HG03558 (cell line): ENCODE data around the gene KIAA1614.

Experiments
- ATAC-seq: cut with Tn5 transposase; IDR thresholded peaks from one replicate; pipeline ENCODE4 v1.9.1; 2021; ENCODE audit warnings: moderate number of reproducible peaks; ENCODE audit not compliant: unreplicated experiment; ENCODE audit errors: extremely low read depth

Gene KIAA1614, protein sequence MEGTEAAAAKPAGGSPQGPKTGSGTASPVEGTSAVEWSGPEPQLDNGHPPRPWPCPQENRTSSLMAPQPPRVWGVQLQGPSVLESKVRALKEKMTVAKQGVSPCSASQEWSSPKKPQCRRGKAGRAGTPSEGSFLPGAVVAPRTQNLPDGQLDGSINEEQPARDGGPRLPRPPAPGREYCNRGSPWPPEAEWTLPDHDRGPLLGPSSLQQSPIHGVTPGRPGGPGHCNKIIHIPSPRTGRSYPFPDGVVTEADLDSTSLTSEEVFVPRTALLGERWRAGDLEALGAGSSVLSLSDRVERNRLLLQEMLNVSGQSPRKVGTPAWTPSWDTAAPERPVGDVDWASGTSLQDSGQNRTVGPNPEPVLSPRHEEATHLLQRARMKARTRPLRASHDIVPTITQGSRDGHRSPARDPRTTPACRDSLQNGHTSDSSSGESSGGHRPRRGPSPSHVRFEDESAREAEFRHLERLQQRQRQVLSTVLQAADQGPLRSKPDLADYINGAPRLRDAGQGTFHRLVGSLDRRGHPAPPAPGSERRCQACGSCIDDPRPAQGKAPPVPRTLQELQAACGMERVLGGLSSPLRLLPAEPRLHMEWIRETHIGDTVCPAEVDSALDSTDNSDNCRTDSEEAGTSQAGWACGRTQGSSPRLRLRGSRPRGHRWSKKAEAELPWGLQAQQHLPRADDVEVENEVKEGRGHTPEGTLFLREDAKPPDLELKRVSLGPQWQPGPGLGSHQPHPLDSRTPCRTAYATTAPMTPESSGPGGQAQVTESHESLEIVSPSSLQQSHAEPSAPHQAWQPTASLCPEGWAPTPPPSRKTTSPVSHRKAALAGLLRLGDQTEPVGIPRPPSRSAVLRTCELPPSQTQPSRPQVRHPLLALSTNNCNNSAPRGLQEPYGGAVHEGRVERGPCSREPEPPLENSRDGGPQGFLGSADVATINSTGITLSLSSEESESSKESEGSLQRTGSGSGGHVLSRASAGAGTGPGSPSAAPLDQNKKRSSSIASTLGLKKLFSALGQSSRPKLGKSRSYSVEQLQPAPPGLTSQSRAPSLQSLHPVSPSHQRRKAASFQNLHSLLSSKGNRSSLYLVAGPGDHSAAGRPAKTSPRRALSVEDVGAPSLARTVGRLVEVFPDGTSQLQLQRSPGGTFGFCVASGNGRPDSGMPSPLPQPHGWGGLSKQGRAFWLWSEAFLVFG

GRCh38 chr1:180912801-180913565 lies at the start of gene KIAA1614:
Gene KIAA1614 (plus strand): TSS chr1:180912897. CDS start chr1:180913244, 347 bp downstream.
- no peak for ATAC-seq

DNA sequence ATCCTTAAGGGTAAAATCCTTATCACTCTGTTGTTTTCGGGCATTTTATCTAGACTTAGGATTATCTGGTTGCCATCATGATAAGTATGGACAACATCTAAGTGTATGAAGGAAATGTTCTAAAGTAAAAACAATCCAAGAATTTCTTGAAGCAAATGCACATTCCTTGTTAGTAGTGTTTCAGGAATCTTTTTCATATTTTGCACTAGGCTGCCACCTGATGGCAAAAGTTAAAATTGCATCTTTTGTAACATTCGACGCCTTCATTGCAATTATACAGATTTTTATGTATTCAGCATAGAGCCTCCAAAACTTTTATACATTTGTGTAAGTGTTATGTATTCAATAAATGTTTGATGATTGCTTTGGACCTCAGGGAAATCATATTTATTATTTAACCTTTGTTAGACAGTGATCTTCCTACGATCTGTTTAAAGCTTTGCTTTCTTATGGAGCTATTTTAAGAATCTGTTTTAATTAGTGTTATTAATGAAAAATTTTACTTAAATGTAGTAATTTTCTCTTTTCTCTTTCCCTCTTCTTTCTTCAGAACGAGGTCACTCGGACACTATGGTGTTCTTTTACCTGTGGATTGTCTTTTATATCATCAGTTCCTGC lies 49.4 kb upstream of the KIAA1614 start:
- ATAC-seq = no peak

GRCh38 chr1:180881806-180882509 lies 30.7 kb upstream of the KIAA1614 start:
- ATAC-seq = no peak

DNA sequence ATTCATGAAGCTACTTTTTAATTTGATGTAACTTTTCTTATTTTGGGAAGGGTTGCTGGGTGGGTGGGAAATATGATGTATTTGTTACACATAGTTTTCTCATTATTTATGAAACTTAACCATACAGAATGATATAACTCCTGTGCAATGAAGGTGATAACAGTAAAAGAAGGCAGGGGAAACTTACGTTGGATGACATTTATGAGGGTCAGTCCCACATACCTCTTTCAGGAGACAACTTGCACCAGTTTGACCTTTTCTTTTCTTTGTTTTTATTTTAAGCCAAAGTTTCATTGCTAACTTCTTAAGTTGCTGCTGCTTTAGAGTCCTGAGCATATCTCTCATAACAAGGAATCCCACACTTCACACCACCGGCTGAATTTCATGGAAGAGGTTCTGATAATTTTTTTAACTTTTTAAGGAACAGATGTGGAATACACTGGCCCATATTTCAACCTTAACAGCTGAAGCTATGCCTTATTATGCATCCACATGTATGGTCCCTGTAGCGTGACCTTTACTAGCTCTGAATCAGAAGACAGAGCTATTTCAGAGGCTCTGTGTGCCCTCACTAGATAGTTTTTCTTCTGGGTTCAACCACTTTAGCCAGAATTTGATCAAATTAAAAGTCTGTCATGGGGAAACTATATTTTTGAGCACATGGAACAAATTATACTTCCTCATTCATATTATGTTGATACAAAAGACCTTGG lies 28.0 kb upstream of the KIAA1614 start:
- no peak for ATAC-seq

DNA sequence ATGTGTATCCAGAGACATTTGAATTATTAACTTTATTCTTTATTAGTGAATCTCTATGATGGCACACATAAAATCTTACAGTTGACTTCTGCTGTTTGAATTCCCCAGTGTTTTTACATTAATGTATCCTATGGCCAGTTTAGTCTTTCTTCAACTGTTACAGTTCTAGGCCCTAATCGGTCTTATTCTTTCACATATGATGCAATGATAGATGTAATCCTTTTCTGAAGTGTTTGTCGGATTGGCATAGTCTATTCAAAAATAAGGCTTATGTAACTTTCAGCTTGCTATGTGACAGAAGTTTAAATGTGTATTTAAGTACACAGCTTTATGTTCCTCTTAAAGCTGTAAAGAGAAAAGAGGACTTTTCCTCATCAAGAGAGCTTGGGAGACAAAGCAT lies 26.4 kb upstream of the KIAA1614 start:
- ATAC-seq = no peak

- no peak for ATAC-seq
Observed at GRCh38 chr1:180887841-180888240, 24.9 kb upstream of the KIAA1614 start.

DNA sequence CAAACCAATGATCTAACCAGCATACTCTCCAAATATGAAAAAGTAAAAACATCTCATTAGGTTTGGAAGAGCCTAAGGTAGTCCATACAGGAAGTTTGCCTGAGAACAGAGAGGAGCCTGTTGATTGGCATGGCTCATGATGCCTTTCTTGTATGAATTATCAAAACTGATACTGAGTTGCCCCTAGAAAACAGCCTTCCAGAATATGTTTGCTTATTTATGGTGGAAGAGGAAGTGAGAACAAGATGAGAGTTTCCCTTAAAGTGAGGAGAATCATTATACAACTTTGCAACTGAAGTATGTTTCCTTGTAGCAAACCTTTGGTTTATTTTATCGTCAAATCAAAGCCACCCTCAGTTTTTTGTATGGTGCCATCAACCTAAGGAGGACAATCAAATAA lies 23.8 kb upstream of the KIAA1614 start:
- peak; percentile 60 for ATAC-seq

DNA sequence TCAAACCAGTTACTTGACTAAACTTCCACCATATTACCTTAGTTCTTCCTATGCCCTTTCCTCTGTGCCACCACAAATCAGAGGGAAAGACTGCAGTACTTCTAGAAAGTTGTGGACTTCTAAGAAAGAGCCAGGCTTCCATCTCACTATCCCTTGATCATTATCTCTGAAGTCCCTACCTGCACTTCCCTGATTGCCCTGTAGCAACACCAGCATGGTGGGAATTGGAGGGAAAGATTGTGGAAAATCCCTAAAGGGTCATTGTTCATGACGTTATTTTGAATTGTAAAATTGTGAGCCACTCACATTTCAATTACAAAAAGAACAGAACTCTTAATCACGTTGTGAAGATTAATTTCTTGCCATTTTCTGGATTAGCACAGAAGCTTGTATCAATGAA lies 23.4 kb upstream of the KIAA1614 start:
- no peak for ATAC-seq

DNA sequence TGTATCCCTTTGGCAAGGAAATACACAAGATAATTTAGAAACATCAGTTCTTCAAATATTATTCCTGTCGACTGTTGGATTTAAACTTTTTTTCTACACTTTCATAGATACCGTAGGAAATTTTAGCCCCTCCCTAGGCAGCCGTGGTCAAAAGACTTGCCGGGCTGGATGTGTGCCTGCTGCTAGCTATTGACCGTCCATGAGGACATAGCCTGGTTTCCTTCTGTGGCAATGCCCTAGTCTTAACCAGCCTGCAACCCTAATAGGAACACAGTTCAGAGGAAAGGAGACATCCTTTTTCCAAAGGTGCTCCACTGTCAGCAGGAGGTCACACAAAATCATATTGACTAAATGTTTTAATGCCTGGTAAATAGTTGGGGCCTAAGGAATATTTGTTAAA lies 20.4 kb upstream of the KIAA1614 start:
- ATAC-seq = no peak

DNA sequence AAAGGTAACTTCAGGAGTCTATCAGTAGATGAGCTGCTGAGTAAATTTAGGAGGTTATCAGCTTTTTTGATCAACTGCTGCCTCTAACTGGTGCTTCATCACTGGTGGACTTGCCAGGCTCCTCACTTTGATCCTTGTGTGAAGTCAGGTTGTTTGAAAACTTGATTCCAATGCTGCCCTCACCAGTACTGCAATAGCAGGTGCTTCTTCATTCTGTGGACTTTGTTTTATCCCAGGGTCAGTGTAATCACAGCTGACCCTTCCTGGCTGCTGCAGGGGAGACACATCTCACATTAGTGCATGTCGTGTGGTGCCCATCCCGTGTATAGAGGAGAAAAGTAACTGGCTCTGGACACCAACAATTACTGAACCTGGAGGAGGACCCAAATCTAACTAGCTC lies 20.0 kb upstream of the KIAA1614 start:
- ATAC-seq = no peak

- no peak for ATAC-seq
Observed at GRCh38 chr1:180893614-180894013, 19.1 kb upstream of the KIAA1614 start.

DNA sequence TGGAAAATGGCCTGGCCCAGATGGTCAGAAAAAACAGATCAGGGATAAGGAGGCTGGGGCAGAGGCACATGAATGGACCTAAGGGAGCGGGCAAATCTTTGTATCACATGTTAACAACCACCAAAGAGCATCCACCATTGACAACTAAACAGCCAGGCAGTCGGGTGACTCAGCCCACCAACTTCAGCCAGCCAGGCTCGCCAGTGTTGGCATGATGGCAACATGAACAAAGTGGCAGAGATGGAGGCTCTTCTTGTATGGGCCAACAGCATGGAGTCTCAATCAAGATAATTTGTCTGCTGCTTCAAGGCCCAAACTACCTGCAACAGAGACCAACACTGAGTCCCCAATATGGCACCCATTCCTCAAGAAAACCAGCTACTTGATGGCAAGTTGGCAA lies 16.5 kb upstream of the KIAA1614 start:
- no peak for ATAC-seq

- no peak for ATAC-seq
Observed at GRCh38 chr1:180898441-180899219, 14.1 kb upstream of the KIAA1614 start.

DNA sequence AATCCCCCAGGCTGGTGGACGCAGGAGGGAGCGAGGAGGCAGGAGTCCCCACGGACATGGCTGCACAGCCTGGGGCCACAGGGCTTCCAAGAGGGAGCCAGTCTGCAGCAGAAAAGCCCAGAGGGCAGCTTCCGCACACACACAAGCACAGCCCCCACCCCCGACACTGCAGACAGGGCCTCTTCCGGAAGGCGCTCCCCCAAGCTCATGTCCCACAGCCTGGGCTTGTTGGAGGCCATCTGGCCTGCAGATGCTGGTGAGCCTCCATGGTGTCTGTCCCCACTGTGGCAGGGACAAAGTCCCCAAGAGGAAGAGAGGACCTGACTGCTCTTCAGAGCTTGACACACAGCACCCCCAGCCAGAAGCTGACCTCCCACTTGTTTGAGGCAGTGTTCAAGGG lies 13.4 kb upstream of the KIAA1614 start:
- no peak for ATAC-seq

GRCh38 chr1:180901076-180901990 lies 11.4 kb upstream of the KIAA1614 start:
- ATAC-seq = no peak

GRCh38 chr1:180902541-180902940 lies 10.2 kb upstream of the KIAA1614 start:
- no peak for ATAC-seq

DNA sequence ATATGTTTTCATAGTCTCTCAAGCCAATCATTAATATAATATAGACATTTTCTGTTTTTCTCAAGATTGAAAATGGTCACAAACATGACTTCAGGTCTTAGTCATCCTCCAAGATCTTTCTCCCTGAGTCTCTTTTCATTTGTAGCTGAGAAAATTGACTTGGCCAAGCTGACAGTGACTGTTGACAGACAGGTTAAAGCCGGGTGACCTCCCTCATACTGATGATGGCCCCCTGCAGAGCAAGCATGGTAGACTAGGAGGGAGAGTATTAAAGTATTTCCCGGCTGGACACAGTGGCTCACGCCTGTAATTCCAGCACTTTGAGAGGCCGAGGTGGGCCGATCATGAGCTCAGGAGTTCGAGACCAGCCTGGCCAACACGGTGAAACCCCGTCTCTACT lies 6.8 kb upstream of the KIAA1614 start:
- ATAC-seq = no peak
